Measurements from ENCODE around the gene RBP3.
A peak's percentile ranks its signal among the peaks of the same experiment; 100 is the strongest.

The RBP3 gene

DNA sequence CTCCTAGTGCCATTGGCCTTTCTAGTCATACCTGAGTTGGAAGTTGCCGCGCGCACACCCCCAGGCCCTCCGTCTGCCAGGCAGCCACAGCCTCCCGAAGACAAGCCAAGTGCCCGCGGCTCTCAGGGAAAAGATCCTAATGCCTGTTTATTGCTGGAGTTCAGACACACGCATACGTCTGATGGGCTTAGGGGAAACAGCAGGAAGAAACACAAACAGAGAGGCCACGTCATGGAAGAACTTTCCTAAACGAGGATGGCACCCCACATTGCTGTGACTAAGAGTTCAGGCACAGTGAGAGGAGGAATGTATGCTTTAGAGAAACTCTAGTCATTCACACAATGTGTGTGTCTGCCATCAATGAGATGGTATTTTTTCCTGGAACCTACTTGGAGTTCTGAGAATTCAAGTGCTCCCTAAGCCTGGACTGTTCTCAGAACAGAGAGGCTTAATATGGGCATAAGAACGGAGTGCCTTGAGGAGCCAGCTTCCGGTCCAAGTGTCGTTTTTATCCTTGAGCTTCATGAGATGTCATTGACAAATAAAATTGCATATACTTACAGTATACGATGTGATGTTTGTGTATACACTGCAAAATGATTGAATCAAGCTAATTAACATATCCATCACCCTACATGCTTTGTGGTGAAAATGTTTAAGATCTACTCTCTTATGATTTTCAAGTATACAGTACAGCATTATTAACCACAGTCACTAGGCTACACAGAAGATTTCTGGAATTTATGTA lies 11.6 kb upstream of the RBP3 start:
- DNase-seq (ENCODE audit: low read depth in 2 of 2): no peak

DNA sequence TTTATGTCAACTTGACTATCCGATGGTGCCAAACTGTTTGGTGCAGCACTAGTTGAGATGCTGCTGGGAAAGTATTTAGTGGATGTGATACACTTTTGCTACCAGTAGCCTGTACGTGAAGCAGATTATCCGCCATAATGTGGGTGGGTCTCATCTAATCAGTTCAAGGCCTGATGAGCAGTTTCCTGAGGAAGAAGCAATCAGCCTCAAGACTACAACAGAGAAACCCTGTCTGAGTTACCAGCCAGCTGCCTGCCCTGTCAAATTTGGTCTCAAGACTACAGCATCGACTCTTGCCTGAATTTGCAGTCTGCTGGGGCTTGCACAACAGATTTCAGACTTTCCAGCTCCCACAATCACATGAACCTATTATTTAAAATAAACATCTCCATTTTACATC lies 10.9 kb upstream of the RBP3 start:
- no peak for DNase-seq (ENCODE audit: low read depth in 2 of 2)

GRCh38 chr10:47339186-47339735 lies 8.9 kb upstream of the RBP3 start:
- no peak for DNase-seq (ENCODE audit: low read depth in 2 of 2)

- no peak for DNase-seq (ENCODE audit: low read depth in 2 of 2)
Observed at GRCh38 chr10:47339759-47340607, 8.2 kb upstream of the RBP3 start.

DNA sequence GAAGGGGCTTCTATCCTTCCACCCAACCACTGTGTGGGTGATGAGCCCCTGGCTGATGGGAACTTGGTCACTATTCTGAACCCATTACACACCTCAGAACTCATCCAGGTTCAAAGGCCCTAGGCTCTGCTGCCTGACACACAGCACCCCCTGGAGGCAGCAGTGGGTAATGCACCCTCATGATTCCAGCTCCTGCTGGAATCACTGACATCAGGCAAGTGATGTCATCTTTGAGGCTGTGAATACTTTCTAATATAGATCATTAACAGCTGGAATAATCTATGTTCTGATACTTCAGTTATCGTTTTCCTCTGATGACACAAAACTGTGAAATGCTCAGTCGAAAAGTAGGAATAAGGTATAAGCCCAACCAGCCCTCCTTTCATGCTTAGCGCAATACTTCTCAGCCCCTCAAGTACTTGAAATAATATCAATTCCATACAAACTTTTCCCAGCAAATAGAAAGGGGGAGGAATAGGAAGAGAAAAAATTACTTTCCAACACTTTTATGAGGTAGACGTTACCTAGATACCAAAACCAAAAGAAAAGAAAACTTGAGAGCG lies 7.5 kb upstream of the RBP3 start:
- peak; percentile 67 to 68 for DNase-seq (ENCODE audit: low read depth in 2 of 2)

DNA sequence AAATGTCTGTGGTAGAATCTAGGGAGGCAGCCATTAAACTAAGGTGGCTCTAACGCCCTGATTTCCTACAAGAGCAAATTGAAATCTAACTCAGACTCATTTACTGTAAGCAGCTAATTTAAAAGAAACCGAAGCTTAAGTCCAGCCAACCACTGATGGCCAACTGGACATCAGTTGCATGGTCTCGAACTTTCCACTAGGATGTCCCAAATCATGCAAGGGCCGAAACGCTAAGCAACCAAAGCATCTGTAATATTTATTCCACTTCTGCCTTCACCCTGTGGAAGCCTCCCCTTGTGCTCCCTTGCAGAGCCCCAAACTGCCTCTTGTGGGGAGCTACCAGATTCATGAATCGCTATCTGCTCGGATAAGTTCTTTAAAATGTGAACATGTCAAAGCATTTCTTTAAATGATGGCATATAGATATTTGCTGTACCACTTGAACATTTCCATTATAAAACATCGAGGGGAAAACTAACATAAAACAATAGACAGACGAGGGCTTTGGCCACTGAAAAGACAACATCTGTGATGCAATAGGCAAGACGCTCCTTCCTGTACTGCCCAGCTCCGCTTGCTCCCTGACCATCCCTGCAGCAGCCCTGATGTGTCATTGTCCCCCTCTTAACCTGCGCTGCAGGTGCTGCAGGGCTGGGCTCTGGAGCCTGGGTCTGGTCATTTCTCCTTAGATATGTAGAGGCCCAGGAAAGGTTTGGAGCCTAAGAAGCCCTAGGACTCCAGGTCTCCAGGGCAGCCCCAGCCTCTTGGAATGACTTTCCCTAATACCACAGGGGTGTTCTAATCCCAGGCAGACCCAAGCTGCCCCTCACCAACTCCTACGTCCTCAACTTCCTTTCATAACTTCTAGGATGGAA lies 2.9 kb upstream of the RBP3 start:
- DNase-seq (ENCODE audit: low read depth in 2 of 2): no peak

- no peak for DNase-seq (ENCODE audit: low read depth in 2 of 2)
Observed at GRCh38 chr10:47346581-47347302, 1.4 kb upstream of the RBP3 start.

DNA sequence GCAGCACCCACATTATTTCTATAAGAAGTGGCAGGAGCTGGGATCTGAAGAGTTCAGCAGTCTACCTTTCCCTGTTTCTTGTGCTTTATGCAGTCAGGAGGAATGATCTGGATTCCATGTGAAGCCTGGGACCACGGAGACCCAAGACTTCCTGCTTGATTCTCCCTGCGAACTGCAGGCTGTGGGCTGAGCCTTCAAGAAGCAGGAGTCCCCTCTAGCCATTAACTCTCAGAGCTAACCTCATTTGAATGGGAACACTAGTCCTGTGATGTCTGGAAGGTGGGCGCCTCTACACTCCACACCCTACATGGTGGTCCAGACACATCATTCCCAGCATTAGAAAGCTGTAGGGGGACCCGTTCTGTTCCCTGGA lies 874 bp upstream of the RBP3 start:
- no peak for DNase-seq (ENCODE audit: low read depth in 2 of 2)

DNA sequence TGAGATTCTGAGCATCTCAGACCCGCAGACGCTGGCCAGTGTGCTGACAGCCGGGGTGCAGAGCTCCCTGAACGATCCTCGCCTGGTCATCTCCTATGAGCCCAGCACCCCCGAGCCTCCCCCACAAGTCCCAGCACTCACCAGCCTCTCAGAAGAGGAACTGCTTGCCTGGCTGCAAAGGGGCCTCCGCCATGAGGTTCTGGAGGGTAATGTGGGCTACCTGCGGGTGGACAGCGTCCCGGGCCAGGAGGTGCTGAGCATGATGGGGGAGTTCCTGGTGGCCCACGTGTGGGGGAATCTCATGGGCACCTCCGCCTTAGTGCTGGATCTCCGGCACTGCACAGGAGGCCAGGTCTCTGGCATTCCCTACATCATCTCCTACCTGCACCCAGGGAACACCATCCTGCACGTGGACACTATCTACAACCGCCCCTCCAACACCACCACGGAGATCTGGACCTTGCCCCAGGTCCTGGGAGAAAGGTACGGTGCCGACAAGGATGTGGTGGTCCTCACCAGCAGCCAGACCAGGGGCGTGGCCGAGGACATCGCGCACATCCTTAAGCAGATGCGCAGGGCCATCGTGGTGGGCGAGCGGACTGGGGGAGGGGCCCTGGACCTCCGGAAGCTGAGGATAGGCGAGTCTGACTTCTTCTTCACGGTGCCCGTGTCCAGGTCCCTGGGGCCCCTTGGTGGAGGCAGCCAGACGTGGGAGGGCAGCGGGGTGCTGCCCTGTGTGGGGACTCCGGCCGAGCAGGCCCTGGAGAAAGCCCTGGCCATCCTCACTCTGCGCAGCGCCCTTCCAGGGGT lies 703 bp downstream of the RBP3 start:
- DNase-seq (ENCODE audit: low read depth in 2 of 2): no peak

GRCh38 chr10:47349516-47349915 lies 1.4 kb downstream of the RBP3 start:
- no peak for DNase-seq (ENCODE audit: low read depth in 2 of 2)

DNA sequence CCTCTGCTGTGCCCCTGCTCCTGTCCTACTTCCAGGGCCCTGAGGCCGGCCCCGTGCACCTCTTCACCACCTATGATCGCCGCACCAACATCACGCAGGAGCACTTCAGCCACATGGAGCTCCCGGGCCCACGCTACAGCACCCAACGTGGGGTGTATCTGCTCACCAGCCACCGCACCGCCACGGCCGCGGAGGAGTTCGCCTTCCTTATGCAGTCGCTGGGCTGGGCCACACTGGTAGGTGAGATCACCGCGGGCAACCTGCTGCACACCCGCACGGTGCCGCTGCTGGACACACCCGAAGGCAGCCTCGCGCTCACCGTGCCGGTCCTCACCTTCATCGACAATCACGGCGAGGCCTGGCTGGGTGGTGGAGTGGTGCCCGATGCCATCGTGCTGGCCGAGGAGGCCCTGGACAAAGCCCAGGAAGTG lies 1.8 kb downstream of the RBP3 start:
- DNase-seq (ENCODE audit: low read depth in 2 of 2): no peak

GRCh38 chr10:47350671-47351640 lies 2.8 kb downstream of the RBP3 start:
- no peak for DNase-seq (ENCODE audit: low read depth in 2 of 2)

GRCh38 chr10:47351899-47352815 lies 4.0 kb downstream of the RBP3 start:
- DNase-seq (ENCODE audit: low read depth in 2 of 2): no peak

GRCh38 chr10:47353351-47353750 lies 5.2 kb downstream of the RBP3 start:
- no peak for DNase-seq (ENCODE audit: low read depth in 2 of 2)

GRCh38 chr10:47354165-47354564 lies 6.0 kb downstream of the RBP3 start:
- DNase-seq (ENCODE audit: low read depth in 2 of 2): no peak

- DNase-seq (ENCODE audit: low read depth in 2 of 2): no peak
Observed at GRCh38 chr10:47354900-47355299, 6.7 kb downstream of the RBP3 start.

DNA sequence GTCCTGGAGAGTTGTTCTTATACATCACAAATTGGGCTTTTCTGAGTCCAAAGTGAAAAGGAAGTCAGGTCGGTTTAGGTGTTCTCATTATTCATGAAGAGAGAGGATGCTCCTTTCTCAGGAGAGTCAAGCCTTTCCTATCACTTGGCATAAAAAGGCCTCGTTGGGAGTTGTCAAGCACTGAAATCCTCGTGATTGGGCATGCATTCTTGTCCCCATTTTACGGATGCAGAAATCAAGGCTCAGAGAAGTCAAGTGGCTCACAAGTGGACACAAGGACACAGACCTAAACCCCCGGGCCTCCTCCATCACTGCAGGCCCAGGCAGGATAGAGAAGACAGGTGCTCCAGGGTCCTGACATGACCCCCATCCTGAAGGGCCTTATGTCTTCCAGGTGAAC lies 8.5 kb downstream of the RBP3 start:
- no peak for DNase-seq (ENCODE audit: low read depth in 2 of 2)

- no peak for DNase-seq (ENCODE audit: low read depth in 2 of 2)
Observed at GRCh38 chr10:47357131-47357582, 9.0 kb downstream of the RBP3 start.
